Right renal pelvis (tissue), 4 donors: Measurements from ENCODE around the gene KLK3. TPM values are rescaled to one million over a fixed set of nuclear protein-coding genes. Genes with fewer than 3 reads are reported as not detected.

Experiments used
- DNase-seq, 4 donors: peaks; one replicate each; pipeline ENCODE4 v3.0.0-alpha.2; 2013; ENCODE audit warnings: low read depth in 4 of 4, low spot score in 3 of 4, missing footprints in 1 of 4
- polyA plus RNA-seq, 4 donors: library from polyadenylated mRNA; unstranded; fragments of 120-200 nt; gene quantifications; one replicate each; pipeline ENCODE4 v1.2.1, GENCODE V29; 2013; ENCODE audit not compliant: insufficient read length in 4 of 4

KLK3 gene
- polyA plus RNA-seq, 4 donors, result 0.28 to 0.55 (median 0.38) TPM

DNA sequence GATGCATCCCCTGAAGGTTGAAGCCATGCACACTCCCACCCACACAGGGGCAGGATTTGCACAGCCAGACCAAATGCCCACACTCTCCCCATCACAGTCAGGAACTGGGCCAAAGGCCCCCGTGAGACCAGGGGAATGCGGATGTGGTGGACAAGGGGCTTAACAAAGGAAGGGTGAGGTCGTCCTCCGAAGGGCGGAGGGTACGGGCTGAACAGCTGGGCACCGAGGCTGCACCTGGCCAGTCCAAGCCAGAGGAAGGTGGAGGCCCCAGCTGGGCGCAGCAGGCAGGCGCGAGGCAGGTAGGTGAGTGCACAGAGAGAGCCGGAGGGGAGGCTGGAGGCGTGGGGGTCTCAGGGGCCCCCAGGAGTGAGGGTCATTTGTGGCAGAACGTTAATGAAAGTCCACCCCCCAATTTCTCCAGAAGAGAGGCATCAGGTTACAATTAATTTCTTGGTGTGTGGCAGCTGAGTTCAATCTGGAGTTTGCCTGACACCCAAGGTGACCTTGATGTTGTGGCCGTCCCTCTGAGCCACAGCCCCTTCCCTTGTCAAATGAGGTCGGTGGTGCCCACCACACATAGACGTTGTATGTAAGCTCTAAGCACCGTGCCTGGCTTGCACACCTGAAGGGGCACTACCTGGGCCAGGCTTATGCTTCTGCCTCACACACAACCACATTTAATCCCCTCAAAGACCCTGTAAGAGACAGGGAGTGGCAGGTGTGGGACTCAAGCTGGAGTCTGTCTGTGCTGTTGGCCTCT, 24.3 kb upstream of the KLK3 start:
- DNase-seq, result no peak

DNA sequence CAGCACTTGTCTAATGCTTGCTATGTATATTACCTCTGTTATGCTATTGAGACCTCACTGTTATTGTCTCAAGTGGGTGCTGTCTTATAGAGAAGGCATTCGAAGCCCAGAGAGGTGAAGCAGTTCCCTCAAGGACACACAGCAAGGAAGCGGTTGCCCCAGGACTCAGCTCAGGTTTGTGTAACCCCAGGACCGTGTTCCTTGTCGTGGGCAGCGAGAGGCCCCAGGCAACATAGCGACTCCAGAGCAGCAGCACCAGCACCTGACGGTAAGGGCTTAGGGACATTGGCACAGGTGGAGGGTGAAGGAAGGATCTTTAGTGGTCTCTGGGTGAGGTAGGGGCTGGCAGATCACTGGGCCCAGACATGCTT, 23.7 kb upstream of the KLK3 start:
- DNase-seq, result no peak

DNA sequence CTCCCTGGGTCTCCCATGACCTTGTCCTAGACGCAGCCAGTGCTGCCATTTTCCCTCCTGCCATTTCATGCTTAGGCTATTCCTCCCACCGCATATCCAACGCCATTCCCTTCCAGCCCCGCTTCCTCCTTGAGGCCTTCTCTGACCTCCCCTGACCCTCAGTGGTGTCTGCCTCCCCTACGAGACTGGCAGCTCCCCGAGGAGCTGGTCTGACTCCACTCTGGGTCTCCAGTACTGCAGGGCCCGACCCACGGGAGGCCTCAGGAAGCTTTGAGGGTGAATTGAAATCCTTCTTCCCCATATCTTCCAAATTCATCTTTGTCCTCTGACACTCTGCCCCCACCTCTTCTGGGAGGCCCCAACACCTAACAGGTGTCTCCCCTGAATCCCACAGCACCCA, 22.0 kb upstream of the KLK3 start:
- DNase-seq, result no peak

GRCh38 chr19:50833117-50833801, 21.5 kb upstream of the KLK3 start, which contains the start of gene KLK15:
Gene KLK15 (minus strand): TSS chr19:50833574. CDS start chr19:50831492, 2,082 bp downstream.
- no peak for DNase-seq

DNA sequence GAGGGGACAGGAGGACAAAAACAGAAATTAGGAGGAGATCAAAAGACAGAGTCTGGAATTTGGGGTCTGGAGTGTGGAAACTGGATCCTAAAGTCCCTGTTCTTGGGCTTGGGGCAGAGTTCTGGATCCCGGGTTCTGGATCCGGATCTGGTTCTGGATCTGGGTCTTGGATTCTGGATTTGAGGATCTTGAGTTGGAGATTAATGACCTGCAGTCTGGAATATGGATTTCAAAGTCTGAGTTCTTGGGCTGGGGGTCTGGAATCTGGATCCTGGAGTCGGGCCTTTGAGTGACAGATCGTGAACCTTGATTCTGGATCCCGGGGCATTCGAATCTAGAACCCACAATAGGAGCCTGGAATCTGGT, 20.9 kb upstream of the KLK3 start:
- no peak for DNase-seq

DNA sequence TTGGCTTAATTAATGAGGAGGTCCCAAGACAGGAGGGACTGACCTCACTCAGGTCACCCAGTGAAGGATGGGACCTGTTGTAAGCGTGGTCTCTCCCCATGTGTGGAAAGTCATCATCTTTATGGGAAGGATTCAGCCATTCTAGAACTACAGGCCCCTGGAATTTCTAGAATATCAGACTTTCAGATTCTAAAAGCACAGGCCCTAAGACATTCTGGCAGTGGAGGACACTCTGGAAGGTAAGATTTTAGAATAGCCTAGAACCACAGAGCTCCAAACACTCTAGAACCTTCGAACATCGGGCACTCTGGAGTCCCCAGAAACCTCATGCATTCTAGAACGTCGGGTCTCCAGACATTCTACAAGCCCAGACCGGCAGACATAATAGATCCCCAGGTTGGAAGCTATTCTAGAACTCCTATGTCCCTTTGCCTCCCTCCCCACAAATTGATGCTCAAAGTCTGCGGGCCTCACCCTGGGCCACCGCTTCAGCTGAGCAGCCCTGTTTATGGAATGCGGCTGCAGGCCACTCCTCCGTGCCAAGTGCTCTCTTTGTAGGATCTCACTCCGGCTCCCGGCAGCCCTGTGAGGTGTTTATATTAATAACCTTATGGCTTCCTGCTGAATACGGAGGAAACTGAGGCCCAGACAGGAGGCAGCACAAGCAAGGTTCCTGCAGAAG, 19.5 kb upstream of the KLK3 start:
- peak in 1 of 4 donors; percentile 12 for DNase-seq

- peak; percentile 38 to 60 (median 54) for DNase-seq
Measured at GRCh38 chr19:50835785-50836542, 18.8 kb upstream of the KLK3 start.

- DNase-seq, result no peak
Measured at GRCh38 chr19:50836543-50837195, 18.0 kb upstream of the KLK3 start.

DNA sequence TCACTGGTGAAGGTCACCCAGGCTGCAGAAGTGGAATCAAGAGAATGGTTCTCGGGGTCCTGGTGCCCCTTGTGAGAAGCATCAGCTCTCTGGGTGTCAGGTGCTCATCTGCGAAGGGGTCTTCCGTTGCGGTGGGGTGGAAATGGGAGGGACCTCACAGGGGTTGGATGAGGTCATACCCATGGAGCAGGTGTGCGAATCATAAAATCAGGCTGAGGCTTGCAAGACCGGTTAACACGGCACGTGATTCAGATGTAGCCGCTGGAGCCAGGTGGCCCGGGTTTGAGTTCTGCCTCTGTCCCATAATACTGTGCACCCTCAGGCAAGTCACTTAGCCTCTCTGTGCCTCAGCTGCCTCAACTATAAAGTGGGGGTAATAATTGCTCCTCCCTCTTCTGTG, 17.4 kb upstream of the KLK3 start:
- DNase-seq, result no peak

DNA sequence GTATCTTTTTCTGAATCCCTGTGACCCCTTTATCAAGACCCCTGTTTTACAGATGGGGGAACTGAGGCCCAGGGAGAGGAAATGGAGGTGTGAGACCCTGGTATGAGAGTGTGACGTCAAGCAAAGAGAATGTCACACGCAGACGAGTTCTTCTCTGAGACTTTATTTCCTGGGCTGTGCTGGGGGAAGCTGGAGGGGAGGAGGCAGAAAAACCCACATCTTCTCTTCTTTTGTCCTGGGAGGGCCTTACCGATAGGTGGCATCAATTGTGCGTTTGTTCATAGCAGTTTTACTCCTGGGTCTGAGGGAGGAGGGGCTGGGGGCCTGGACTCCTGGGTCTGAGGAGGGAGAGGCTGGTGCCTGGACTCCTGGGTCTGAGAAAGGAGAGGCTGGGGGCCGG, 16.5 kb upstream of the KLK3 start:
- no peak for DNase-seq

- DNase-seq, result no peak
Measured at GRCh38 chr19:50839712-50840655, 14.7 kb upstream of the KLK3 start.

DNA sequence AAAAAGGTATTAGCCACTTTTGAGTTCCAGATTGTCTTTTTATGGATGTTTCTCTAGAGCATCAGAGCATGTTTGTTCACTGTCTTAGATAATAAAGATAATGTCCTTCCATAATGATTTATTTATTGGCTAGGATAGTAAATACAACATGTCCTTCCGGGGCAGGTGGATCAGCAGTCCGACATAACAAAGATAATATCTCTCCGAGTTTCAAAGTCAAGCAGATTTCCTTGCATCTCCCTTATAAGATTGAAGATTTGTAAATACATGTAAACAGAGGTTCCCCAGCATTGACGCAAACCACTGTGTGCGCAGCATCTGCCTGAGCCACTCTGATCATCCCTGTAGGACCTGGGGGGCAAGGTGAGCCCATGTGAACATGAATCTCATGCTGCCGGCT, 12.6 kb upstream of the KLK3 start:
- no peak for DNase-seq

GRCh38 chr19:50843205-50843604, 11.5 kb upstream of the KLK3 start:
- DNase-seq, result no peak

DNA sequence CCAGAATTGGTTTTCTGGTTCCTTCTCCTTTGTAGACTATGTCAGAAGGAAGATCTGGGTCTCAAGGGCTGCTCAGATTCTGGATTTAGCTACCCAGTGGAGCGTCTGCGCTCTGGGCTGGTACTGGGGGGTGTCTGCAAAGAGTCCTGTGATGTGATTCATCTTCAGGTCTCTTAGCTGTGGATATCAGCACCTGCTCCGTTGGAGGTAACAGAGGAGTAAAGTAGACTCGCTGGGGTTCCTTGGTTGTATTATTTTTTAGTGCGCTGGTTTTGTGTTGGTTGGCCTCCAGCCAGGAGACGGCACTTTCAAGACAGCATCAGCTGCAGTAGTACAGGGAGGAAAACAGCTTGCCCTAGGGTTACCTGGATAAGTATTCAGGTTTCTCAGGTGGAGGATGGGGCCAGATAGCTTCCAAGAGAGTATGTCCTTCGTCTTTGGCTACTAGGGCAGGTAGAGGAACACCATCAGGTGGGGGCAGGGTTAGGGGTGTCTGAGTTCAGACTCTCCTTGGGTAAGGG, 11.0 kb upstream of the KLK3 start:
- DNase-seq, result no peak

DNA sequence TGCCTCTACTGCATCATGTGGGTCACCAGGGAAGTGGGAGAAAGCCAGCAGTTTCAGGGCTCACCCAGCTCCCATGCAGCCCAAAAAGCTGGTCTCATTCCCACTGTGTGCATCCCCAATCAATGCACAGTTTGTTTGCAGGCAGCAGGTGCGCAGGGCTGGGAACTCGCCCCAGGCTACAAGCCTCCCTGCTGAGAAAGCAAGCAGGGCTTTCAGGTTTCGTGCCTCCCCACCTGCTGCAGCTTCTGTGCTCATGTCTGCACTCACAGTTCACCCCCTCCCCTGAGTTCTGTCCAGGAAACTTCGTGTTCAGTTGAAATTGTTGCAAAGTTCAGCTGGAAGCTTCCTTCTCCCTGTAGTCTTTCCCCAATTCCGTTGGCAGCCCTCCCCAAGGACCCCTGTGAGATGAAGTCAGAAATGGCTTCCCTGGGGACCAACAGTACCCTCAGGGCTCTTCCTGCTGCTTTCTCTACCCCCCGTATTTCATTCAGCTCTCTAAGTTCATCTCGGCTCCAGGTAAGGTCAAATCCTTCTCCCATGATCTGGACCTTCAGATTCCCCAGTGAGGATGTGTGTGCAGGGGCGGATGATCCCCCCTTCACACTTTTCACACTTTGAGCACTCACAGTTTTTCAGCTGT, 10.3 kb upstream of the KLK3 start:
- no peak for DNase-seq

DNA sequence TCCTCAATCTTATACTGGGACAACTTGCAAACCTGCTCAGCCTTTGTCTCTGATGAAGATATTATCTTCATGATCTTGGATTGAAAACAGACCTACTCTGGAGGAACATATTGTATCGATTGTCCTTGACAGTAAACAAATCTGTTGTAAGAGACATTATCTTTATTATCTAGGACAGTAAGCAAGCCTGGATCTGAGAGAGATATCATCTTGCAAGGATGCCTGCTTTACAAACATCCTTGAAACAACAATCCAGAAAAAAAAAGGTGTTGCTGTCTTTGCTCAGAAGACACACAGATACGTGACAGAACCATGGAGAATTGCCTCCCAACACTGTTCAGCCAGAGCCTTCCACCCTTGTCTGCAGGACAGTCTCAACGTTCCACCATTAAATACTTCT, 4.0 kb upstream of the KLK3 start:
- DNase-seq, result no peak

DNA sequence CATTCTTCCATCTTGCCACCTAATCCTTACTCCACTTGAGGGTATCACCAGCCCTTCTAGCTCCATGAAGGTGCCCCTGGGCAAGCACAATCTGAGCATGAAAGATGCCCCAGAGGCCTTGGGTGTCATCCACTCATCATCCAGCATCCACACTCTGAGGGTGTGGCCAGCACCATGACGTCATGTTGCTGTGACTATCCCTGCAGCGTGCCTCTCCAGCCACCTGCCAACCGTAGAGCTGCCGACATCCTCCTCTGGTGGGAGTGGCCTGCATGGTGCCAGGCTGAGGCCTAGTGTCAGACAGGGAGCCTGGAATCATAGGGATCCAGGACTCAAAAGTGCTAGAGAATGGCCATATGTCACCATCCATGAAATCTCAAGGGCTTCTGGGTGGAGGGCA, 3.1 kb upstream of the KLK3 start:
- no peak for DNase-seq

DNA sequence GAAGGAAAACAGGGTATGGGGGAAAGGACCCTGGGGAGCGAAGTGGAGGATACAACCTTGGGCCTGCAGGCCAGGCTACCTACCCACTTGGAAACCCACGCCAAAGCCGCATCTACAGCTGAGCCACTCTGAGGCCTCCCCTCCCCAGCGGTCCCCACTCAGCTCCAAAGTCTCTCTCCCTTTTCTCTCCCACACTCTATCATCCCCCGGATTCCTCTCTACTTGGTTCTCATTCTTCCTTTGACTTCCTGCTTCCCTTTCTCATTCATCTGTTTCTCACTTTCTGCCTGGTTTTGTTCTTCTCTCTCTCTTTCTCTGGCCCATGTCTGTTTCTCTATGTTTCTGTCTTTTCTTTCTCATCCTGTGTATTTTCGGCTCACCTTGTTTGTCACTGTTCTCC, 2.7 kb downstream of the KLK3 start:
- DNase-seq, result no peak

DNA sequence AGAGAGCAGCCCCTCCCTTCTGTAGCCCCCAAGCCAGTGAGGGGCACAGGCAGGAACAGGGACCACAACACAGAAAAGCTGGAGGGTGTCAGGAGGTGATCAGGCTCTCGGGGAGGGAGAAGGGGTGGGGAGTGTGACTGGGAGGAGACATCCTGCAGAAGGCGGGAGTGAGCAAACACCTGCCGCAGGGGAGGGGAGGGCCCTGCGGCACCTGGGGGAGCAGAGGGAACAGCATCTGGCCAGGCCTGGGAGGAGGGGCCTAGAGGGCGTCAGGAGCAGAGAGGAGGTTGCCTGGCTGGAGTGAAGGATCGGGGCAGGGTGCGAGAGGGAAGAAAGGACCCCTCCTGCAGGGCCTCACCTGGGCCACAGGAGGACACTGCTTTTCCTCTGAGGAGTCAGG, 4.2 kb downstream of the KLK3 start:
- DNase-seq, result no peak
